Measurements from ENCODE around the gene VANGL2.

The VANGL2 gene

DNA sequence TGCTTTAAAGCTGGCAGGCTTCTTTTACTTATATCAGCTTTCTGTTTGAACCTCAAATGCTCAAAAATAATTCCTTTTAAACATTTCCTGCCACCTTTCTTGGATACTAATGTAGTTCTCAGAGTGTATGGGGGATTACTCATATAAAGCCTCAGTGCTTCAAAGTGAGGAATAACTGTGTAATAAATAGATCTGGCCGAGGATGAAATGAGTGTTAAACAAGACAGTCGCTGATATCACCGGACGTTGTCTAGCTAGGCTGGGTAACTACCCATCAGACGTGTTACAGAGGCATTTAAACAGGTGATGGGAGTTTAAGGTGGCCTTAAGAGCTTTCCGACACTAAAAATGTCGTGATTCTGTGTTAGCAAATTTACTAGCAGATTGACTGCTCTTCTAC lies 53.1 kb downstream of the VANGL2 start:
- DNase-seq: no peak
- in situ Hi-C loops (cut with HindIII; ENCODE audit: low pct_ligation_motif_present, low sequenced_read_pairs): no loop called here
- Histone ChIP-seq H3K4me3 (ENCODE audit: low read depth, low read length) (no peak overlapping the region), H3K27ac (no peak overlapping the region), H3K36me3 (replicated peaks) (no peaks in the 10 kb centered on the region), H3K27me3 (replicated peaks) (no peaks in the 10 kb centered on the region)
- TF ChIP-seq, protein P1, sequence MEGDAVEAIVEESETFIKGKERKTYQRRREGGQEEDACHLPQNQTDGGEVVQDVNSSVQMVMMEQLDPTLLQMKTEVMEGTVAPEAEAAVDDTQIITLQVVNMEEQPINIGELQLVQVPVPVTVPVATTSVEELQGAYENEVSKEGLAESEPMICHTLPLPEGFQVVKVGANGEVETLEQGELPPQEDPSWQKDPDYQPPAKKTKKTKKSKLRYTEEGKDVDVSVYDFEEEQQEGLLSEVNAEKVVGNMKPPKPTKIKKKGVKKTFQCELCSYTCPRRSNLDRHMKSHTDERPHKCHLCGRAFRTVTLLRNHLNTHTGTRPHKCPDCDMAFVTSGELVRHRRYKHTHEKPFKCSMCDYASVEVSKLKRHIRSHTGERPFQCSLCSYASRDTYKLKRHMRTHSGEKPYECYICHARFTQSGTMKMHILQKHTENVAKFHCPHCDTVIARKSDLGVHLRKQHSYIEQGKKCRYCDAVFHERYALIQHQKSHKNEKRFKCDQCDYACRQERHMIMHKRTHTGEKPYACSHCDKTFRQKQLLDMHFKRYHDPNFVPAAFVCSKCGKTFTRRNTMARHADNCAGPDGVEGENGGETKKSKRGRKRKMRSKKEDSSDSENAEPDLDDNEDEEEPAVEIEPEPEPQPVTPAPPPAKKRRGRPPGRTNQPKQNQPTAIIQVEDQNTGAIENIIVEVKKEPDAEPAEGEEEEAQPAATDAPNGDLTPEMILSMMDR (IDR thresholded peaks at IDR 0.05; ENCODE audit: low read depth, low read length, missing control alignments): no peak

DNA sequence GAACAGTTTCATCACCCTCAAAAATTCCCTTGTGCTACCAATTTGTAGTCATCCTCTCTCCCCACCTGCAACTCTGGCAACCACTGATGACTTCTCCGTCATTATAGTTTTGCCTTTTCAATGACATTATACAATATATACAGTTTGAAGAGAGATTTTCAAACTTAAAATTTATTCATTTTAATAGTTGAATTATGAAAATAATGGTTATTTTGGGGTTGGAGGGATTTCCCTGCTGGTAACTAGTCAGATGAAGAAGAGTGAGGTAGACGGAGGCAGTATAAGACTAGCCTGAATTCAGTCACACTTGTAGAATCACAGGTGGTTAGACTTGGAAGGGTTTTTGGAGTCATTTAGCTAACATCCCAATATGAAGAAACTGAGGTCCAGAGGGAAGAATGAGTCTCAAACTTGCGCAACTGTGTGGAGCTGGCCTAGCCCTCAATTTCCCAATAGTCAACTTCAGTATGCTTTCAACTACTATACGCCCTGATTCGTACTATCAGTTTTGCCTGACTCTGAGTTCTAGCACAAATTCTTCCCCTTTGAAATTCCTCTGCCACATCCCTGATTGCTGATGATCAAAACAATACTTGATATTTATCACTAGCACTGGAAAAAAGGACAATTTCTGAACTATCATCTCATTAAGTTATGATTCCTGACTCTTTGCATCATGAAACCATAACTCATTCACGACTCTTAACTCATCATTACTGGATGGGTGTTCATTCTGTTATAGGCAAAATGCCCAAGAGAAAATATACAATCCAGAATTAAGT lies 54.2 kb downstream of the VANGL2 start:
- H3K27ac ChIP-seq: no peak overlapping the region
- in situ Hi-C loops (cut with HindIII; ENCODE audit: low pct_ligation_motif_present, low sequenced_read_pairs): no loop called here
- TF ChIP-seq, protein P1 (IDR thresholded peaks at IDR 0.05; ENCODE audit: low read depth, low read length, missing control alignments): no peak
- H3K27me3 ChIP-seq (replicated peaks): no peaks in the 10 kb centered on the region
- H3K36me3 ChIP-seq (replicated peaks): no peaks in the 10 kb centered on the region
- DNase-seq: no peak
- H3K4me3 ChIP-seq (ENCODE audit: low read depth, low read length): no peak overlapping the region

DNA sequence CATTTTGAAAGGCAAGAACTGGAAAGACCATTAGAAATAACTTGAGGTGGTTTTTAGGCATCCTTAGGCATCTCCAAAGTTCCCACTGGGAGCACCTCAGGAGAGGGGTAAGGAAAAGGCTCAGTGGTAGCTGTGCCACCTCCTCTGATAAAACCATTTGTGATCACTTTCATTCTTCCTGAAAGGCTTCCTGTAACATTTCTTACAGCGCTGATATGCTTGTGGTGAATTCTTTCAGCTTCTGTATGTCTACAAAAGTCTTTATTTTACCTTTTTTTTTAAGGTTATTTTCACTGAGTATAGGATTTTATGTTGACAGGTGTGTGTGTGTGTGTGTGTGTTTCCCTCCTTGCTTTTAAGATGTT lies 54.8 kb downstream of the VANGL2 start:
- Histone ChIP-seq H3K36me3 (replicated peaks) (no peaks in the 10 kb centered on the region), H3K4me3 (ENCODE audit: low read depth, low read length) (no peak overlapping the region), H3K27me3 (replicated peaks) (no peaks in the 10 kb centered on the region), H3K27ac (no peak overlapping the region)
- TF ChIP-seq, protein P1 (IDR thresholded peaks at IDR 0.05; ENCODE audit: low read depth, low read length, missing control alignments): no peak
- no peak for DNase-seq
- in situ Hi-C loops (cut with HindIII; ENCODE audit: low pct_ligation_motif_present, low sequenced_read_pairs): no loop called here

DNA sequence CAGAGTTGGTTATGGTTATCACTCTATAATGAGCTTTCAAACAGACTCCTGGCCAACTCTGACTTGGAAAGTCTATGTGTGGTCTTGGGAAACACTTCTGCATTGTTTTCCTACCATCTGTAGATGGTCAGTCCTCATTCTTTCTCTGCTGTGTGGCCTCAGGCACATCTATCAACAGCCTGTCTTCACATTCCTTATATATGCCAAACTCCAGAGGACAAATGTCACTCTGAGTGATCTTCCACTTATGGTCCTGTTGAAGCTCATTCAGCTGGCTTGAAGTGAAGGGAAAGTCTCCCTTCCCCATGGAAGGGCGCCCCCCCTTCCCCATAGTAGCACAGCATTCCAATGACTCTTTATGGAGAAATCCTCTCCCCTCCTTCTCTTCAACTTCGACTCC lies 58.7 kb downstream of the VANGL2 start:
- TF ChIP-seq, protein P1 (IDR thresholded peaks at IDR 0.05; ENCODE audit: low read depth, low read length, missing control alignments): no peak
- no peaks in the 10 kb centered on the region for H3K27me3 ChIP-seq (replicated peaks)
- no peaks in the 10 kb centered on the region for H3K36me3 ChIP-seq (replicated peaks)
- no peak for DNase-seq
- H3K4me3 ChIP-seq (ENCODE audit: low read depth, low read length): no peak overlapping the region
- no peak overlapping the region for H3K27ac ChIP-seq
- in situ Hi-C loops (cut with HindIII; ENCODE audit: low pct_ligation_motif_present, low sequenced_read_pairs): no loop called here

DNA sequence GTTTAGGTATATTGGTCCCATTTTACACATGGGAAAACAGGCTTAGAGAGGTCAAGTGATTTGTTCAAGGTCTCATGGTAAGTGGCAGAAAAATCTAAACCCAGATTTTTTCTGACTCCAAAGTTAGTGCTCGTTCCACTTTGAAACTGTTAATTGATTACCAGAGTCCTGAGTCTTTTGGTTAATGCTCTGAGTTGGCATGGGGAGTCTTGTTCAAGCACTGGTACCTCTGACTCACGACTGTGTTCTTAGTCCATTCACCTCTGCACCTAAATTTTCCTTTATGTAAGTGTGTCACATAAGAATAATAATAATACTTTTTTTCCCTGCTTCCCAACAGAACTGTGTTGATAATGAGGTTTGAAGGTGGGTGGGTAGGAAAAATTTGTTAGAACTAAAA lies 59.3 kb downstream of the VANGL2 start:
- Histone ChIP-seq H3K27me3 (replicated peaks) (no peaks in the 10 kb centered on the region), H3K27ac (no peak overlapping the region), H3K4me3 (ENCODE audit: low read depth, low read length) (no peak overlapping the region), H3K36me3 (replicated peaks) (no peaks in the 10 kb centered on the region)
- no peak for DNase-seq
- TF ChIP-seq, protein P1 (IDR thresholded peaks at IDR 0.05; ENCODE audit: low read depth, low read length, missing control alignments): no peak
- in situ Hi-C loops (cut with HindIII; ENCODE audit: low pct_ligation_motif_present, low sequenced_read_pairs): no loop called here

DNA sequence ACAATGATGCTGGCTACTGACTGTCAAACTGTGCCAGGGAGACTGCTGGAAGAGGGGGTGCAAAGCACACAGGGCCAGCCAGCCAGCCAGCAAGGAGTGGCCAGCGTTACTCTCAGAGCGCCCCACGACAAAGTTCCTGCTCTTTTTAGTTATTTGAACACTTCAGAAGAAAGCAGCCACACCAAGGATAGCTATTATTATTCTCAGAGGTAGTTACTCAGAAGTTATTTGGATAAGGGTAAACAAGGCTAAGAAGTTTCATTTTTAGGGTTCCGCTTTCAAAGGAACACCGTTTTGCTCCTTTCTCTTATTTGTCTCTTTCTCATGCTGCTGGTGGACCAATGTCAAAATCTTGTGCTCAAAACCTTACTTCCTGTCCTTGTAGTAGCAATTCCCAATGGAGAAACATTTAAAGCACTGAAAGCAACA lies 59.9 kb downstream of the VANGL2 start:
- Histone ChIP-seq H3K27ac (no peak overlapping the region), H3K27me3 (replicated peaks) (no peaks in the 10 kb centered on the region), H3K4me3 (ENCODE audit: low read depth, low read length) (no peak overlapping the region), H3K36me3 (replicated peaks) (no peaks in the 10 kb centered on the region)
- in situ Hi-C loops (cut with HindIII; ENCODE audit: low pct_ligation_motif_present, low sequenced_read_pairs): no loop called here
- TF ChIP-seq, protein P1 (IDR thresholded peaks at IDR 0.05; ENCODE audit: low read depth, low read length, missing control alignments): no peak
- DNase-seq: no peak
